ENCODE results near the gene ACOT8. TPM values are rescaled to one million over a fixed set of nuclear protein-coding genes. Genes with fewer than 3 reads are reported as not detected.
A peak's percentile ranks its signal among the peaks of the same experiment; 100 is the strongest.

Gene ACOT8
- total RNA-seq, 4 donors from 2014 or later = 17.2 to 31.5 (median 23.5) TPM

GRCh38 chr20:45792317-45793118 is 64.7 kb downstream of the ACOT8 start:
- no peak for DNase-seq

More at GRCh38 chr20:45792317-45793118, 64.7 kb downstream of the ACOT8 start:
- intact Hi-C loops (cut with DNase I; ENCODE audit: low total_unique reads) = no loop called here
- H3K27me3 ChIP-seq = no peaks in the 10 kb centered on the region
- peak overlapping the region; percentile 80 to 95 for H3K27ac ChIP-seq
- no peak for TF ChIP-seq POLR2A (IDR thresholded peaks at IDR 0.05)
- no peak for TF ChIP-seq CTCF (IDR thresholded peaks at IDR 0.05)
- no peaks in the 10 kb centered on the region for H3K36me3 ChIP-seq
- no peaks in the 10 kb centered on the region for H3K9me3 ChIP-seq
- H3K4me3 ChIP-seq = peak overlapping the region; percentile 62 to 97
- no peaks in the 10 kb centered on the region for H3K4me1 ChIP-seq

Other genes starting within 250 kb of the ACOT8 start
- gene WFDC10A, start 227.7 kb downstream of the ACOT8 start, total RNA-seq = not detected
- not detected for gene WFDC9, start 226.1 kb downstream of the ACOT8 start, total RNA-seq
- not detected for gene WFDC11, start 187.2 kb downstream of the ACOT8 start, total RNA-seq
- not detected for gene WFDC13, start 155.4 kb downstream of the ACOT8 start, total RNA-seq
- gene WFDC10B, start 152.4 kb downstream of the ACOT8 start, total RNA-seq = not detected
- not detected for gene SPINT4, start 135.0 kb downstream of the ACOT8 start, total RNA-seq
- gene WFDC3, start 65.5 kb downstream of the ACOT8 start, total RNA-seq = 1 to 10 TPM in 1 of 4 donors, not detected in 3; 2.0 TPM
- gene DNTTIP1, start 65.4 kb downstream of the ACOT8 start, total RNA-seq = 10 to 100 TPM; 11.2 to 29.8 (median 17.1) TPM
- gene UBE2C, start 44.7 kb downstream of the ACOT8 start, total RNA-seq = 10 to 100 TPM in 1 of 4 donors, not detected in 3; 12.4 TPM
- 1 to 10 TPM in 1 of 4 donors, under 1 TPM in 1, not detected in 2; 0.59 to 1.3 TPM for gene TNNC2, start 30.1 kb downstream of the ACOT8 start, total RNA-seq
- gene SNX21, start 23.6 kb downstream of the ACOT8 start, total RNA-seq = 100 to 1,000 TPM in 1 of 4 donors, 10 to 100 TPM in 3; 56.5 to 145 (median 63.2) TPM
- gene ZSWIM3, start 222 bp upstream of the ACOT8 start, total RNA-seq = 1 to 10 TPM; 3.1 to 9.2 (median 4.3) TPM
- gene ZSWIM1, start 23.8 kb upstream of the ACOT8 start, total RNA-seq = 10 to 100 TPM in 1 of 4 donors, 1 to 10 TPM in 2, under 1 TPM in 1; 0.77 to 12.2 (median 3.3) TPM
- 10 to 100 TPM in 1 of 4 donors, 1 to 10 TPM in 3; 2.6 to 16.2 (median 6.0) TPM for gene SPATA25, start 30.2 kb upstream of the ACOT8 start, total RNA-seq
- 10 to 100 TPM in 1 of 4 donors, 1 to 10 TPM in 2, under 1 TPM in 1; 0.29 to 11.5 (median 4.7) TPM for gene NEURL2, start 33.8 kb upstream of the ACOT8 start, total RNA-seq
- gene CTSA, start 33.9 kb upstream of the ACOT8 start, total RNA-seq = 10 to 100 TPM; 20.6 to 66.9 (median 32.5) TPM
- gene PLTP, start 54.8 kb upstream of the ACOT8 start, total RNA-seq = 100 to 1,000 TPM in 2 of 4 donors, 10 to 100 TPM in 2; 31.2 to 221 (median 113) TPM
- gene PCIF1, start 77.3 kb upstream of the ACOT8 start, total RNA-seq = 10 to 100 TPM; 11.0 to 71.0 (median 40.0) TPM
- gene ZNF335, start 114.8 kb upstream of the ACOT8 start, total RNA-seq = 10 to 100 TPM; 14.9 to 40.0 (median 29.0) TPM
- gene MMP9, start 151.5 kb upstream of the ACOT8 start, total RNA-seq = under 1 TPM in 2 of 4 donors, not detected in 2; 0.24 to 0.35 TPM
- under 1 TPM in 1 of 4 donors, not detected in 3; 0.35 TPM for gene SLC12A5, start 171.8 kb upstream of the ACOT8 start, total RNA-seq
- 10 to 100 TPM in 3 of 4 donors, 1 to 10 TPM in 1; 8.2 to 37.8 (median 29.5) TPM for gene NCOA5, start 232.6 kb upstream of the ACOT8 start, total RNA-seq